NCI-H128 (cell line): ENCODE measurements around the gene CELF4.

ENCODE experiments used
- DNase-seq: peaks from one replicate; lab custom pipeline; 2025; ENCODE audit not compliant: unreplicated experiment; lab: John Stamatoyannopoulos, UW

The CELF4 gene

GRCh38 chr18:37299471-37300304 is 265.9 kb downstream of the CELF4 start:
- peak; percentile 93 for DNase-seq

- no peak for DNase-seq
Measured at GRCh38 chr18:37298816-37299215, 266.8 kb downstream of the CELF4 start.

GRCh38 chr18:37297106-37297505 is 268.5 kb downstream of the CELF4 start:
- no peak for DNase-seq

GRCh38 chr18:37294951-37295350 is 270.6 kb downstream of the CELF4 start:
- no peak for DNase-seq

GRCh38 chr18:37293359-37293758 is 272.2 kb downstream of the CELF4 start:
- DNase-seq, result no peak

GRCh38 chr18:37289423-37289822 is 276.2 kb downstream of the CELF4 start:
- DNase-seq, result no peak

- DNase-seq, result no peak
Measured at GRCh38 chr18:37287601-37288000, 278.0 kb downstream of the CELF4 start.

GRCh38 chr18:37286801-37287200 is 278.8 kb downstream of the CELF4 start:
- no peak for DNase-seq

- DNase-seq, result no peak
Measured at GRCh38 chr18:37285825-37286224, 279.8 kb downstream of the CELF4 start.

GRCh38 chr18:37284260-37284659 is 281.3 kb downstream of the CELF4 start:
- no peak for DNase-seq

- DNase-seq, result no peak
Measured at GRCh38 chr18:37282386-37283037, 283.1 kb downstream of the CELF4 start.

GRCh38 chr18:37280701-37281393 is 284.8 kb downstream of the CELF4 start:
- no peak for DNase-seq

- no peak for DNase-seq
Measured at GRCh38 chr18:37277804-37278203, 287.8 kb downstream of the CELF4 start.

GRCh38 chr18:37276111-37276890 is 289.3 kb downstream of the CELF4 start:
- DNase-seq, result no peak

GRCh38 chr18:37275237-37275741 is 290.3 kb downstream of the CELF4 start:
- DNase-seq, result no peak

GRCh38 chr18:37274309-37275236 is 291.0 kb downstream of the CELF4 start:
- DNase-seq, result no peak

- DNase-seq, result no peak
Measured at GRCh38 chr18:37272841-37273240, 292.8 kb downstream of the CELF4 start.

- no peak for DNase-seq
Measured at GRCh38 chr18:37272226-37272625, 293.4 kb downstream of the CELF4 start.

GRCh38 chr18:37270666-37271052 is 294.9 kb downstream of the CELF4 start:
- DNase-seq, result no peak
